T-helper 2 cell treated with Interferon-gamma antibody and Interleukin-4, amounts not matched to agents 5 μg/mL and 100 μg/mL, for 36 hours (primary cell): ENCODE results near the gene CST3.

Source experiments
- DNase-seq: peaks from one replicate; pipeline ENCODE4 v3.0.0; 2021; ENCODE audit warnings: low spot score
- H3K27ac Mint-ChIP-seq: one replicate; pipeline ENCODE4 v1.8.0; 2021; ENCODE audit warnings: mild to moderate bottlenecking, mixed read lengths
- H3K27me3 Mint-ChIP-seq: one replicate; pipeline ENCODE4 v1.8.0; 2021; ENCODE audit warnings: low read depth, mixed read lengths
- H3K36me3 Mint-ChIP-seq: one replicate; pipeline ENCODE4 v1.8.0; 2021; ENCODE audit warnings: low read depth, mixed read lengths
- H3K4me1 Mint-ChIP-seq: one replicate; pipeline ENCODE4 v1.8.0; 2021; ENCODE audit warnings: low read depth, mixed read lengths
- H3K4me3 Mint-ChIP-seq: one replicate; pipeline ENCODE4 v1.8.0; 2022; ENCODE audit warnings: mild to moderate bottlenecking, moderate library complexity, mixed read lengths
- H3K9me3 Mint-ChIP-seq: one replicate; pipeline ENCODE4 v1.8.0; 2021; ENCODE audit warnings: mixed read lengths

CST3 gene

GRCh38 chr20:23632711-23633573 is 4.8 kb downstream of the CST3 start:
- no peaks in the 10 kb centered on the region for H3K4me1 Mint-ChIP-seq
- peaks cover 13% of the 10 kb centered on the region for H3K27me3 Mint-ChIP-seq
- no peak overlapping the region for H3K4me3 Mint-ChIP-seq
- no peaks in the 10 kb centered on the region for H3K36me3 Mint-ChIP-seq
- H3K9me3 Mint-ChIP-seq, result no peaks in the 10 kb centered on the region
- DNase-seq, result no peak
- no peak overlapping the region for H3K27ac Mint-ChIP-seq

- Mint-ChIP-seq H3K4me1 (no peaks in the 10 kb centered on the region), H3K4me3 (no peak overlapping the region), H3K9me3 (no peaks in the 10 kb centered on the region), H3K36me3 (no peaks in the 10 kb centered on the region), H3K27me3 (peaks cover 12% of the 10 kb centered on the region), H3K27ac (no peak overlapping the region)
- no peak for DNase-seq
These were observed 5.6 kb downstream of the CST3 start for GRCh38 chr20:23631981-23632710.

- Mint-ChIP-seq H3K4me3 (no peak overlapping the region), H3K27me3 (peaks cover 4% of the 10 kb centered on the region), H3K27ac (no peak overlapping the region), H3K9me3 (no peaks in the 10 kb centered on the region), H3K36me3 (no peaks in the 10 kb centered on the region), H3K4me1 (no peaks in the 10 kb centered on the region)
- DNase-seq, result no peak
These were observed 6.4 kb downstream of the CST3 start for GRCh38 chr20:23631226-23631822.

- H3K27ac Mint-ChIP-seq, result no peak overlapping the region
- no peaks in the 10 kb centered on the region for H3K36me3 Mint-ChIP-seq
These were observed 7.3 kb downstream of the CST3 start for GRCh38 chr20:23630392-23630849.

DNA sequence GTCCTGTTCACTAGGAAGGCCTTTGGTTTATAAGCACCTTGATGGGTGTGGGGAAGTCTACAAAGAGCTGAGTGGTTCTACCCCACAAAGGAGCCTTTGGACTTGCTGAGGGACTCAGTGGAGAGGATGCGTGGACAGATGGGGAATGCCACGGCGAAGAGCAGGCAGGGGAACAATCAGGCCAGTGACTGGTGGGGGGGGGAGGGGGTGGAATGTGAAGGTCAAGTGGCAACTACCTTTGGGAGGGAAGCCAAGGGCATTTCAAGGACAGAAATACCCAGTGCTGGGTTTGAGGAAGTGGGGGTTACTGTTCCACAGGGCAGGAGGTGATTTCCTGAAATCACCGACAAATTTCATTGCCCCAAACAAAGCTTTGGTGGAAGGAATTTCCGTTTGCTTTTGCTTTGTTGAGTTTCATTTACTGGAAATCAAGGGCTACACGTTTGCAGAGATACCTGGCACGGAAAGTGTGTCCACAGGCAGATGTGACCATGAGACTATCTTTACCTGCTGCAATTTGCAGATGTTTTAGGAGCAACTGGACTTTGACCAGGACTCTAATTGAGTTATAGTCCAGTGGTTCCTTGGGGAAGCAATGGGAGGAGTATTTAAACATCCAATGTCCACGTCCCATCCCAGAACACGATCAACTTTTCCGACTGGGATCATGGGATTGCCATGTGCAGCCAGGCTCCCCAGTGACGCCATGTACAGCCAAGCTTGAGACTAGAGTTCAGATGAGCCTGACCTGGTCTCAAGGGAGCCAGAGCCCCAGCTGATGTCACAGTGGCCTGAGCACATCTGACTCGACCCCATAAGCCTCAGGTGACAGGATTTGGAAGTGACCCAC is 8.0 kb downstream of the CST3 start:
- Mint-ChIP-seq H3K9me3 (no peaks in the 10 kb centered on the region), H3K4me1 (no peaks in the 10 kb centered on the region), H3K4me3 (no peak overlapping the region), H3K27me3 (no peaks in the 10 kb centered on the region), H3K36me3 (no peaks in the 10 kb centered on the region), H3K27ac (no peak overlapping the region)
- DNase-seq, result no peak

More at GRCh38 chr20:23630392-23630849, 7.3 kb downstream of the CST3 start:
- Mint-ChIP-seq H3K27me3 (no peaks in the 10 kb centered on the region), H3K9me3 (no peaks in the 10 kb centered on the region), H3K4me1 (no peaks in the 10 kb centered on the region), H3K4me3 (no peak overlapping the region)
- no peak for DNase-seq

GRCh38 chr20:23629017-23629541 is 8.7 kb downstream of the CST3 start:
- no peak overlapping the region for H3K4me3 Mint-ChIP-seq
- H3K4me1 Mint-ChIP-seq, result no peaks in the 10 kb centered on the region
- no peak overlapping the region for H3K27ac Mint-ChIP-seq
- no peak for DNase-seq
- H3K9me3 Mint-ChIP-seq, result no peaks in the 10 kb centered on the region
- no peaks in the 10 kb centered on the region for H3K36me3 Mint-ChIP-seq
- no peaks in the 10 kb centered on the region for H3K27me3 Mint-ChIP-seq

- no peaks in the 10 kb centered on the region for H3K36me3 Mint-ChIP-seq
- H3K27me3 Mint-ChIP-seq, result no peaks in the 10 kb centered on the region
- no peaks in the 10 kb centered on the region for H3K9me3 Mint-ChIP-seq
- no peaks in the 10 kb centered on the region for H3K4me1 Mint-ChIP-seq
- H3K4me3 Mint-ChIP-seq, result no peak overlapping the region
- DNase-seq, result no peak
- no peak overlapping the region for H3K27ac Mint-ChIP-seq
These were observed 9.2 kb downstream of the CST3 start for GRCh38 chr20:23628402-23629016.

- H3K27me3 Mint-ChIP-seq, result no peaks in the 10 kb centered on the region
- no peak overlapping the region for H3K4me3 Mint-ChIP-seq
- no peak for DNase-seq
- H3K4me1 Mint-ChIP-seq, result peaks cover 2% of the 10 kb centered on the region
- H3K36me3 Mint-ChIP-seq, result no peaks in the 10 kb centered on the region
- no peaks in the 10 kb centered on the region for H3K9me3 Mint-ChIP-seq
- no peak overlapping the region for H3K27ac Mint-ChIP-seq
These were observed 10.3 kb downstream of the CST3 start for GRCh38 chr20:23627501-23627900.

GRCh38 chr20:23626040-23626620 is 11.6 kb downstream of the CST3 start:
- Mint-ChIP-seq H3K4me3 (no peak overlapping the region), H3K27ac (no peak overlapping the region), H3K4me1 (peaks cover 2% of the 10 kb centered on the region), H3K27me3 (no peaks in the 10 kb centered on the region), H3K9me3 (no peaks in the 10 kb centered on the region), H3K36me3 (no peaks in the 10 kb centered on the region)
- DNase-seq, result no peak

- Mint-ChIP-seq H3K9me3 (no peaks in the 10 kb centered on the region), H3K36me3 (no peaks in the 10 kb centered on the region), H3K27me3 (no peaks in the 10 kb centered on the region), H3K4me1 (peaks cover 2% of the 10 kb centered on the region), H3K4me3 (no peak overlapping the region), H3K27ac (no peak overlapping the region)
- no peak for DNase-seq
These were observed 12.4 kb downstream of the CST3 start for GRCh38 chr20:23625236-23625964.

GRCh38 chr20:23624324-23624691 is 13.4 kb downstream of the CST3 start:
- Mint-ChIP-seq H3K36me3 (no peaks in the 10 kb centered on the region), H3K27me3 (no peaks in the 10 kb centered on the region), H3K4me3 (no peak overlapping the region), H3K27ac (no peak overlapping the region), H3K9me3 (no peaks in the 10 kb centered on the region), H3K4me1 (peaks cover 2% of the 10 kb centered on the region)
- no peak for DNase-seq

DNA sequence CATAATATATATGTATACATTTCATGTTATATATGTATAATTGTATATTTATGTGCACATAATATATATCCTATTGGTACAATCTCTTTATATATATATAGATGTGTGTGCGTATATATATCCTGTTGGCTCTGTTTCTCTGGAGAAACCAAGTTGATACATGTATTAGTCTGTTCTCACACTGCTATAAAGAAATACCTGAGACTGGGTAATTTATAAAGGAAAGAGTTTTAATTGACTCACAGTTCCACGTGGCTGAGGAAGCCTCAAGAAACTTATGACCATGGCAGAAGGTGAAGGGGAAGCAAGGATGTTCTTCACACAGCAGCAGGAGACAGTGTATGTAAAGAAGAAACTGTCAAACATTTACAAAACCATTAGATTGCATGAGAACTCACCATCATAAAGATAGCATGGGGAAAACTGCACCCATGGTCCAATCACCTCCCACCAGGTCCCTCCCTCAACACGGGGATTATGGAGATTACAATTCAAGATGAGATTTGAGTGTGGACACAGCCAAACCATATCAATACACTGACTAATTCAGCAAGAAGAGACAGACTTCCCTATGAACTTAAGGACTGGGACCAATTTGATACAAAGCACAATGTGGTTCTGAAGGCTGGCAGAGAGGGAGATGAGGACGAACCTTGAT is 14.0 kb downstream of the CST3 start:
- no peak for DNase-seq
- Mint-ChIP-seq H3K27ac (no peak overlapping the region), H3K4me3 (no peak overlapping the region), H3K9me3 (no peaks in the 10 kb centered on the region), H3K27me3 (no peaks in the 10 kb centered on the region), H3K36me3 (no peaks in the 10 kb centered on the region), H3K4me1 (peaks cover 2% of the 10 kb centered on the region)
